HepG2 (cell line): ENCODE measurements around the gene CPXM2. TPM values are rescaled to one million over a fixed set of nuclear protein-coding genes. Genes with fewer than 3 reads are reported as not detected.

ENCODE experiments used
- ATAC-seq: fragments of 200-7000 bp; cut with Tn5 transposase; 3 replicates; pipeline ENCODE4 v1.9.1; 2020; ENCODE audit warnings: mild to moderate bottlenecking, moderate library complexity
- BruUV-seq: library from RNA; stranded (reverse); fragments of 400-500 nt; replicated peaks from 2 replicates; lab custom pipeline; 2021; lab: Mats Ljungman, UMichigan
- CTCF ChIA-PET: fragments of 300-600 bp; formaldehyde crosslinking; extraction: SDS; loops from one replicate; lab custom pipeline; 2021; ENCODE audit warnings: low total read pairs, inconsistent platforms, low intra/inter-chr PET ratio; lab: Yijun Ruan, JAX
- POLR2A ChIA-PET: fragments of 350-600 bp; sonication (Branson Sonifier 250); formaldehyde crosslinking; loops from one replicate; lab custom pipeline; 2020; ENCODE audit warnings: antibody characterized with exemption, inconsistent platforms; lab: Yijun Ruan, JAX
- DNase-seq: peaks from one replicate; pipeline ENCODE4 v3.0.0-alpha.2; 2015; ENCODE audit warnings: low spot score
- FAIRE-seq: peaks from 3 replicates; lab custom pipeline; 2011; peaks lifted over from hg19 to GRCh38; lab: Jason Lieb, UNC
- H2AFZ ChIP-seq: one replicate; pipeline ENCODE4 v1.6.1; 2011; ENCODE audit warnings: low read length, inconsistent platforms
- H3K27ac ChIP-seq: fragments of 300-600 bp; 3 replicates; pipeline ENCODE4 v1.8.0; 2011; ENCODE audit warnings: mixed run types, mild to moderate bottlenecking, mixed read lengths, low read length, inconsistent platforms; ENCODE audit not compliant: insufficient read depth; ENCODE audit errors: extremely low read length
- H3K27me3 ChIP-seq, 2 experiments: fragments of 200-600 bp in 1 of 2; 2 replicates in 1 of 2; 3 replicates in 1 of 2; pipeline versions ENCODE4 v1.6.0 to v1.8.0; 2011; ENCODE audit warnings: low read length in 2 of 2, mild to moderate bottlenecking in 2 of 2, moderate library complexity in 2 of 2, inconsistent platforms in 1 of 2; ENCODE audit not compliant: insufficient read depth in 2 of 2, control insufficient read depth in 1 of 2
- H3K36me3 ChIP-seq, 2 experiments: fragments of 200-600 bp in 1 of 2; replicated peaks in 1 of 2; 2 replicates in 1 of 2; 3 replicates in 1 of 2; pipeline versions ENCODE4 v1.5.1 to v1.8.0; 2011; ENCODE audit warnings: low read length in 2 of 2, inconsistent platforms in 1 of 2; ENCODE audit not compliant: insufficient read depth in 2 of 2, control insufficient read depth in 1 of 2
- H3K4me1 ChIP-seq: 2 replicates; pipeline ENCODE4 v1.5.1; 2012; ENCODE audit warnings: low read length, inconsistent platforms; ENCODE audit not compliant: insufficient read depth
- H3K4me2 ChIP-seq: 2 replicates; pipeline ENCODE4 v1.6.0; 2011; ENCODE audit warnings: low read depth, low read length, inconsistent platforms
- H3K4me3 ChIP-seq, 3 experiments: fragments of 200-600 bp in 1 of 3; sonication (generic), shearing (Covaris generic) in 1 of 3; replicated peaks in 1 of 3; 2 replicates each; pipeline ENCODE4 v1.5.1; 2011 to 2016; ENCODE audit warnings: low read length in 3 of 3, inconsistent platforms in 2 of 3, low read depth in 2 of 3, mild to moderate bottlenecking in 2 of 3, control low read depth in 1 of 3, mixed read lengths in 1 of 3; ENCODE audit not compliant: insufficient read depth in 1 of 3
- H3K79me2 ChIP-seq: one replicate; pipeline ENCODE4 v1.6.1; 2011; ENCODE audit warnings: low read length, inconsistent platforms; ENCODE audit not compliant: insufficient read depth
- H3K9ac ChIP-seq: 2 replicates; pipeline ENCODE4 v1.6.0; 2011; ENCODE audit warnings: mild to moderate bottlenecking, low read depth, low read length, inconsistent platforms; ENCODE audit not compliant: insufficient read depth
- H3K9me3 ChIP-seq: 2 replicates; pipeline ENCODE4 v1.5.1; 2012; ENCODE audit warnings: mild to moderate bottlenecking, low read length
- H4K20me1 ChIP-seq: 2 replicates; pipeline ENCODE4 v1.6.0; 2011; ENCODE audit warnings: inconsistent platforms, mild to moderate bottlenecking, low read length, moderate library complexity; ENCODE audit not compliant: insufficient read depth
- ARHGAP35 ChIP-seq: sonication (generic); formaldehyde crosslinking; IDR thresholded peaks from 2 replicates; pipeline ENCODE4 v1.9.0; 2022; ENCODE audit warnings: mild to moderate bottlenecking, inconsistent platforms, moderate library complexity, missing genetic modification reagents, borderline replicate concordance
- CEBPZ ChIP-seq: IDR thresholded peaks from 2 replicates; pipeline ENCODE4 v1.6.1; 2012; ENCODE audit warnings: low read length, improper control_type of control experiment
- GPN1 ChIP-seq: sonication (generic); formaldehyde crosslinking; IDR thresholded peaks from 2 replicates; pipeline ENCODE4 v1.5.1; 2020; ENCODE audit warnings: missing genetic modification reagents, borderline replicate concordance
- MEIS2 ChIP-seq: sonication (generic); formaldehyde crosslinking; IDR thresholded peaks from 2 replicates; pipeline ENCODE4 v1.9.0; 2021; ENCODE audit warnings: mild to moderate bottlenecking, missing genetic modification reagents
- PATZ1 ChIP-seq: sonication (generic); formaldehyde crosslinking; IDR thresholded peaks from 2 replicates; pipeline ENCODE4 v1.4.0; 2020; ENCODE audit warnings: missing genetic modification reagents
- RXRA ChIP-seq: sonication (generic); formaldehyde crosslinking; IDR thresholded peaks from 2 replicates; pipeline ENCODE4 v1.5.1; 2020; ENCODE audit warnings: missing genetic modification reagents
- USF2 ChIP-seq, 2 experiments: sonication (generic) in 1 of 2; formaldehyde crosslinking in 1 of 2; IDR thresholded peaks; 2 replicates each; pipeline versions ENCODE4 v1.5.1 to v1.6.1; 2011 to 2020; ENCODE audit warnings: borderline replicate concordance in 1 of 2, low read depth in 1 of 2, low read length in 1 of 2, mild to moderate bottlenecking in 1 of 2, missing genetic modification reagents in 1 of 2, moderate library complexity in 1 of 2
- ZNF224 ChIP-seq: sonication (generic); formaldehyde crosslinking; IDR thresholded peaks from 2 replicates; pipeline ENCODE4 v1.5.0; 2020; ENCODE audit warnings: mild to moderate bottlenecking, missing genetic modification reagents
- WGBS: methylation state at CpG from one replicate; pipeline ENCODE4 v1.1.6; 2017; ENCODE audit warnings: low lambda C conversion rate; 5-methylcytosine and 5-hydroxymethylcytosine counted together
- in situ Hi-C: cut with HindIII; loops from 2 replicates; pipeline ENCODE4 v1.10.0; 2017; ENCODE audit warnings: low pct_unique_long_range_greater_than_20kb; ENCODE audit not compliant: extremely low pct_ligation_motif_present
- intact Hi-C: fragments of 100-400 bp; cut with micrococcal nuclease; formaldehyde crosslinking; loops from one replicate; pipeline ENCODE4 v1.10.0; 2022; ENCODE audit not compliant: unreplicated experiment
- polyA plus RNA-seq, 8 experiments: library from polyadenylated mRNA; depleted of rRNA in 3 of 8; stranded (reverse) in 7 of 8; unstranded in 1 of 8; fragments of >200 nt; fragmentation: Illumina TruSeq in 4 of 8; extraction: Trizol in 4 of 8; gene quantifications; 2 replicates each; pipeline versions ENCODE4 v1.2.1 to v1.2.3, GENCODE V29; 2011 to 2016; ENCODE audit warnings: low read depth in 4 of 8, missing spikeins in 1 of 8, mixed read lengths in 1 of 8; ENCODE audit not compliant: insufficient read depth in 1 of 8
- total RNA-seq, 5 experiments: library from RNA; depleted of rRNA; stranded (reverse); fragments of >200 nt; fragmentation: Illumina TruSeq; extraction: Trizol; gene quantifications; 2 replicates each; pipeline ENCODE4 v1.2.3, GENCODE V29; 2016; ENCODE audit warnings: low read depth in 1 of 5

CPXM2 gene
- total and polyA plus RNA-seq, 2 of the 13 experiments (the other 11 are each of a cell fraction or from before 2014, with no cell fraction given) = 0.03 TPM; not detected in 1

GRCh38 chr10:123769647-123770046 lies 122.0 kb downstream of the CPXM2 start:
- no TSS peak for BruUV-seq
- ChIA-PET CTCF (no interaction called here), POLR2A (no interaction called here)
- in situ Hi-C loops (no loop called here), intact Hi-C loops (no loop called here)
- WGBS = 3% methylated on average over 3 of the region's 4 CpGs
- no peak for FAIRE-seq
- no peaks in the 10 kb centered on the region for H4K20me1 ChIP-seq
- no peaks in the 10 kb centered on the region for H3K79me2 ChIP-seq
- H3K4me2 ChIP-seq = no peak overlapping the region
- H3K27me3 ChIP-seq = no peaks in the 10 kb centered on the region; a peak in 1 of 5 replicates
- no peak for ATAC-seq
- H3K9me3 ChIP-seq = no peaks in the 10 kb centered on the region
- no peak overlapping the region for H3K27ac ChIP-seq
- TF ChIP-seq MEIS2 (CRISPR knock-in tag) = no peak
- no peak for TF ChIP-seq PATZ1 (CRISPR knock-in tag)
- TF ChIP-seq RXRA (CRISPR knock-in tag) = no peak
- no peak for TF ChIP-seq ZNF224 (CRISPR knock-in tag)
- no peak for TF ChIP-seq ARHGAP35
- no peak overlapping the region for H2AFZ ChIP-seq
- no peak for DNase-seq
- no peaks in the 10 kb centered on the region for H3K4me1 ChIP-seq
- H3K9ac ChIP-seq = no peak overlapping the region
- H3K36me3 ChIP-seq = no peaks in the 10 kb centered on the region
- no peak overlapping the region for H3K4me3 ChIP-seq

- whole genome bisulfite sequencing = 0% methylated on average over 8 of the region's 8 CpGs
- no peaks in the 10 kb centered on the region for H4K20me1 ChIP-seq
- POLR2A ChIA-PET = no interaction called here
- in situ Hi-C loops (no loop called here), intact Hi-C loops (no loop called here)
- H3K4me2 ChIP-seq = no peak overlapping the region
- BruUV-seq = no TSS peak
- no peaks in the 10 kb centered on the region for H3K4me1 ChIP-seq
- no peak overlapping the region for H3K9ac ChIP-seq
- H3K79me2 ChIP-seq = no peaks in the 10 kb centered on the region
- H3K9me3 ChIP-seq = no peaks in the 10 kb centered on the region
- FAIRE-seq (no peak), DNase-seq (no peak), ATAC-seq (no peak)
- H3K4me3 ChIP-seq = no peak overlapping the region
- H3K36me3 ChIP-seq = no peaks in the 10 kb centered on the region
- H3K27me3 ChIP-seq = peaks cover 0 to 8% of the 10 kb centered on the region in 2 experiments; a peak in 2 of 5 replicates
- CTCF ChIA-PET = no interaction called here
- H3K27ac ChIP-seq = no peak overlapping the region
- no peak overlapping the region for H2AFZ ChIP-seq
- TF ChIP-seq CEBPZ = no peak
- TF ChIP-seq USF2 (IDR thresholded peaks at IDR 0.05; ENCODE audit: low read depth, low read length) = no peak
- TF ChIP-seq USF2 (CRISPR knock-in tag; IDR thresholded peaks at IDR 0.05; ENCODE audit: borderline replicate concordance) = no peak
- no peak for TF ChIP-seq GPN1 (CRISPR knock-in tag)
Observed at GRCh38 chr10:123766761-123767160, 124.8 kb downstream of the CPXM2 start.
